ENCODE results near the gene TAGAP. TPM values are rescaled to one million over a fixed set of nuclear protein-coding genes. Genes with fewer than 3 reads are reported as not detected.

TAGAP gene
- total RNA-seq, 1 experiment from 2014 or later = 0.22 TPM

GRCh38 chr6:159059885-159060506 lies 15.2 kb upstream of the TAGAP start:
- ChIA-PET CTCF (interaction anchor here (0.7 to 1.0 kb wide), 2 partner anchors 44 to 50 kb away, joined by 3 read pairs; no protein-coding TSS in a partner anchor), POLR2A (no interaction called here)
- H3K27ac Mint-ChIP-seq = no peak overlapping the region
- no peaks in the 10 kb centered on the region; the same call in 1 of the 2 replicates for H3K27me3 Mint-ChIP-seq (ENCODE audit: low read depth)
- H3K9me3 Mint-ChIP-seq = peaks cover 11% of the 10 kb centered on the region; the same call in 1 of the 2 replicates
- TF ChIP-seq RORB (CRISPR knock-in tag; IDR thresholded peaks at IDR 0.05) = no peak
- TF ChIP-seq OVOL2 (CRISPR knock-in tag; IDR thresholded peaks at IDR 0.05; ENCODE audit: borderline replicate concordance) = no peak
- TF ChIP-seq, protein P1, sequence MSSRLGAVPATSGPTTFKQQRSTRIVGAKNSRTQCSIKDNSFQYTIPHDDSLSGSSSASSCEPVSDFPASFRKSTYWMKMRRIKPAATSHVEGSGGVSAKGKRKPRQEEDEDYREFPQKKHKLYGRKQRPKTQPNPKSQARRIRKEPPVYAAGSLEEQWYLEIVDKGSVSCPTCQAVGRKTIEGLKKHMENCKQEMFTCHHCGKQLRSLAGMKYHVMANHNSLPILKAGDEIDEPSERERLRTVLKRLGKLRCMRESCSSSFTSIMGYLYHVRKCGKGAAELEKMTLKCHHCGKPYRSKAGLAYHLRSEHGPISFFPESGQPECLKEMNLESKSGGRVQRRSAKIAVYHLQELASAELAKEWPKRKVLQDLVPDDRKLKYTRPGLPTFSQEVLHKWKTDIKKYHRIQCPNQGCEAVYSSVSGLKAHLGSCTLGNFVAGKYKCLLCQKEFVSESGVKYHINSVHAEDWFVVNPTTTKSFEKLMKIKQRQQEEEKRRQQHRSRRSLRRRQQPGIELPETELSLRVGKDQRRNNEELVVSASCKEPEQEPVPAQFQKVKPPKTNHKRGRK (CRISPR knock-in tag; IDR thresholded peaks at IDR 0.05; ENCODE audit: borderline replicate concordance) = no peak
- TF ChIP-seq, protein P2, sequence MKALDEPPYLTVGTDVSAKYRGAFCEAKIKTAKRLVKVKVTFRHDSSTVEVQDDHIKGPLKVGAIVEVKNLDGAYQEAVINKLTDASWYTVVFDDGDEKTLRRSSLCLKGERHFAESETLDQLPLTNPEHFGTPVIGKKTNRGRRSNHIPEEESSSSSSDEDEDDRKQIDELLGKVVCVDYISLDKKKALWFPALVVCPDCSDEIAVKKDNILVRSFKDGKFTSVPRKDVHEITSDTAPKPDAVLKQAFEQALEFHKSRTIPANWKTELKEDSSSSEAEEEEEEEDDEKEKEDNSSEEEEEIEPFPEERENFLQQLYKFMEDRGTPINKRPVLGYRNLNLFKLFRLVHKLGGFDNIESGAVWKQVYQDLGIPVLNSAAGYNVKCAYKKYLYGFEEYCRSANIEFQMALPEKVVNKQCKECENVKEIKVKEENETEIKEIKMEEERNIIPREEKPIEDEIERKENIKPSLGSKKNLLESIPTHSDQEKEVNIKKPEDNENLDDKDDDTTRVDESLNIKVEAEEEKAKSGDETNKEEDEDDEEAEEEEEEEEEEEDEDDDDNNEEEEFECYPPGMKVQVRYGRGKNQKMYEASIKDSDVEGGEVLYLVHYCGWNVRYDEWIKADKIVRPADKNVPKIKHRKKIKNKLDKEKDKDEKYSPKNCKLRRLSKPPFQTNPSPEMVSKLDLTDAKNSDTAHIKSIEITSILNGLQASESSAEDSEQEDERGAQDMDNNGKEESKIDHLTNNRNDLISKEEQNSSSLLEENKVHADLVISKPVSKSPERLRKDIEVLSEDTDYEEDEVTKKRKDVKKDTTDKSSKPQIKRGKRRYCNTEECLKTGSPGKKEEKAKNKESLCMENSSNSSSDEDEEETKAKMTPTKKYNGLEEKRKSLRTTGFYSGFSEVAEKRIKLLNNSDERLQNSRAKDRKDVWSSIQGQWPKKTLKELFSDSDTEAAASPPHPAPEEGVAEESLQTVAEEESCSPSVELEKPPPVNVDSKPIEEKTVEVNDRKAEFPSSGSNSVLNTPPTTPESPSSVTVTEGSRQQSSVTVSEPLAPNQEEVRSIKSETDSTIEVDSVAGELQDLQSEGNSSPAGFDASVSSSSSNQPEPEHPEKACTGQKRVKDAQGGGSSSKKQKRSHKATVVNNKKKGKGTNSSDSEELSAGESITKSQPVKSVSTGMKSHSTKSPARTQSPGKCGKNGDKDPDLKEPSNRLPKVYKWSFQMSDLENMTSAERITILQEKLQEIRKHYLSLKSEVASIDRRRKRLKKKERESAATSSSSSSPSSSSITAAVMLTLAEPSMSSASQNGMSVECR (CRISPR knock-in tag; IDR thresholded peaks at IDR 0.05; ENCODE audit: borderline replicate concordance) = no peak
- no peak for TF ChIP-seq ZSCAN18 (CRISPR knock-in tag; IDR thresholded peaks at IDR 0.05)
- no peak for TF ChIP-seq E2F4 (CRISPR knock-in tag; IDR thresholded peaks at IDR 0.05; ENCODE audit: borderline replicate concordance, low read depth)
- TF ChIP-seq, protein P3, sequence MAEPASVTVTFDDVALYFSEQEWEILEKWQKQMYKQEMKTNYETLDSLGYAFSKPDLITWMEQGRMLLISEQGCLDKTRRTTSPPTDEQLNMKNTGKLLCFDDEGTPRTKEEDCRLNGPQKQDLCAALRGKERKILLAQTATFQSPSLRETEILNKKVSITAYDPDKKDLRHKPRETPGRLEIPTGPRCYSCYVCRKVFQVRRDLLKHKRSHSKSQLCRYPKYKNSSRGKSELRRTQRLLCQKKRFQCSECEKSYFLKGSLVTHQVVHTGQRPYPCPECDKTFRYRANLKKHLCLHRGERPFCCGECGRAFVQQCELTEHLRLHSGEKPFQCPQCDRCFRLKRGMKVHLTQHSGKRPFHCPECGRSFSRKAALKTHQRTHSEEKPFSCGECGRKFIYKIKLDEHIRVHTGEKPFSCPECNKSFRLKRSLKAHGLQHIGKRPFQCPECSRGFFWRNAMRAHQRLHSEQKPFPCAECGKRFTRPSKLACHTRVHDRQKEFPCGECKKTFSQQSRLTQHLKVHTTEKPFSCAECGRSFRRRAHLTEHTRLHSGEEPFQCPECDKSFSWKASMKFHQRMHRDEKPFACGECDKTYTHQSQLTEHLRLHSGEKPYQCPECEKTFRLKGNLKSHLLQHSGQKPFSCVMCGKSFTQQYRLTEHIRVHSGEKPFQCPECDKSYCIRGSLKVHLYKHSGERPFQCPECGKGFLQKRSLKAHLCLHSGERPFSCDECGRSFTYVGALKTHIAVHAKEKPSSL (CRISPR knock-in tag; conservative IDR thresholded peaks at IDR 0.05) = no peak
- TF ChIP-seq MXD4 (CRISPR knock-in tag; IDR thresholded peaks at IDR 0.05; ENCODE audit: borderline replicate concordance) = no peak
- TF ChIP-seq USF2 (CRISPR knock-in tag; IDR thresholded peaks at IDR 0.05) = no peak
- TF ChIP-seq ZNF281 (CRISPR knock-in tag; IDR thresholded peaks at IDR 0.05) = no peak
- no peak for TF ChIP-seq RELA (CRISPR knock-in tag; IDR thresholded peaks at IDR 0.05; ENCODE audit: borderline replicate concordance)
- no peak for TF ChIP-seq ZNF396 (CRISPR knock-in tag; IDR thresholded peaks at IDR 0.05; ENCODE audit: borderline replicate concordance)
- TF ChIP-seq, protein P4, sequence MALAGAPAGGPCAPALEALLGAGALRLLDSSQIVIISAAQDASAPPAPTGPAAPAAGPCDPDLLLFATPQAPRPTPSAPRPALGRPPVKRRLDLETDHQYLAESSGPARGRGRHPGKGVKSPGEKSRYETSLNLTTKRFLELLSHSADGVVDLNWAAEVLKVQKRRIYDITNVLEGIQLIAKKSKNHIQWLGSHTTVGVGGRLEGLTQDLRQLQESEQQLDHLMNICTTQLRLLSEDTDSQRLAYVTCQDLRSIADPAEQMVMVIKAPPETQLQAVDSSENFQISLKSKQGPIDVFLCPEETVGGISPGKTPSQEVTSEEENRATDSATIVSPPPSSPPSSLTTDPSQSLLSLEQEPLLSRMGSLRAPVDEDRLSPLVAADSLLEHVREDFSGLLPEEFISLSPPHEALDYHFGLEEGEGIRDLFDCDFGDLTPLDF (CRISPR knock-in tag; IDR thresholded peaks at IDR 0.05) = no peak
- TF ChIP-seq FOXK1 (CRISPR knock-in tag; IDR thresholded peaks at IDR 0.05) = no peak
- no peak for TF ChIP-seq FOXJ3 (CRISPR knock-in tag; IDR thresholded peaks at IDR 0.05; ENCODE audit: borderline replicate concordance)
- TF ChIP-seq TP53 (CRISPR knock-in tag; IDR thresholded peaks at IDR 0.05) = no peak
- no peak for TF ChIP-seq ZBTB21 (CRISPR knock-in tag; IDR thresholded peaks at IDR 0.05; ENCODE audit: borderline replicate concordance)
- H3K36me3 Mint-ChIP-seq = no peaks in the 10 kb centered on the region
- no peak overlapping the region for H3K4me3 Mint-ChIP-seq
- DNase-seq (ENCODE audit: low spot score) = no peak
- H3K4me1 Mint-ChIP-seq = peaks cover 11% of the 10 kb centered on the region
- no peak for ATAC-seq

All from WTC11 (cell line).